Erythroblast (primary cell): ENCODE data around the gene MB.

Experiments
- GATA1 ChIP-seq: IDR thresholded peaks from 2 replicates; pipeline ENCODE4 v1.6.1; 2011; ENCODE audit warnings: low read depth, mild to moderate bottlenecking, control low read depth, low read length, moderate library complexity
- POLR2A ChIP-seq: IDR thresholded peaks from 2 replicates; pipeline ENCODE4 v1.6.1; 2011; ENCODE audit warnings: mild to moderate bottlenecking, low read length

DNA sequence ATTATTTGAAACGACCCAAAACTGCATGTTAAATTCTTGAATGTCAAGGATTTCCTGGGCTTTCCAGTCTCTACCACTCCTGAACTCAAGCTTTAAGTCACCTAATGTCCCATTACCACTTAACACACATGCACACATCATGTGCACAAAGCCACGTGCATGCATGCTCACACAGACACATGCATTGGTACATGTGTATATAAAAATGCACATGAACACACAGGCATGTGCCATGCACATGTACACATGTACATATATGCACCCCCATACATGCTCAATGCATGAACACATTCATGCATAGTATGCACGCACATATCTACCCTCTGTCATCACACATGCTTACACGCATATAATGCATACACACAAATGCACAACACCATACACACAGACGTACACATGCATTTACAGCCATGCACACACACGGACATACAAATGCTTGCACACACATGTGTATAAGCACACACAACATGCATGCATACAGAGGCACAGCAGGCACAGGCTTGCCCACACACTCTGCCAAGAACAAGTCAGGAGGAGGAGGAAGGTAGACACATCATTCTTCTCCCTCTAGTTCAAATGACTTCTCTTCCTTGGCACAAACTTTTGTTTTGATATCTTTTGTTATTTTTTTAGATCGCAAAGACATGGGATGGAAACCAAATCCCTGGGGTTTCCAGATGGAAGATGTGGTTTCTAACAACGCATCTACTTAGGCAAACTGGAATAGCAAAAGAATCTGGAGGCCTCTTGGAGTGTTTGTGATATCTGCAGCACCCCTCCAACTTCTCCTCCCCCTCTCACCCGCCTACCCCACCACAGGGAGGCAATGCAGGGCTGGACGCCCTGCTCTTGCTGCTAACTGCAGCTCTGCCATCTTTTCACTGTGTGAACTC lies 51.9 kb downstream of the MB start:
- TF ChIP-seq POLR2A (no peak), GATA1 (no peak)
